SK-N-SH (cell line): ENCODE measurements around the gene RAB10. TPM values are rescaled to one million over a fixed set of nuclear protein-coding genes. Genes with fewer than 3 reads are reported as not detected.

ENCODE experiments used
- CTCF ChIA-PET: fragments of 300-600, 350-600 bp; formaldehyde crosslinking; extraction: SDS; loops from one replicate; lab custom pipeline; 2021; lab: Yijun Ruan, JAX
- POLR2A ChIA-PET: fragments of 350-600 bp; sonication (Branson Sonifier 250); formaldehyde crosslinking; extraction: SDS; loops from one replicate; lab custom pipeline; 2020; ENCODE audit warnings: antibody characterized with exemption, inconsistent platforms; lab: Yijun Ruan, JAX
- DNase-seq: peaks from one replicate; pipeline ENCODE4 v3.0.0; 2012
- H2AFZ ChIP-seq: fragments of 200-600 bp; sonication (generic); 2 replicates; pipeline ENCODE4 v1.8.1; 2016; ENCODE audit warnings: antibody characterized with exemption, mild to moderate bottlenecking, low read depth
- H3F3A ChIP-seq: fragments of 200-600 bp; sonication (generic); replicated peaks from 2 replicates; pipeline ENCODE3; 2016; ENCODE audit warnings: antibody characterized with exemption, mild to moderate bottlenecking; ENCODE audit not compliant: insufficient read depth
- H3K27ac ChIP-seq, 2 experiments: fragments of 200-500 bp in 1 of 2; fragments of 200-600 bp in 1 of 2; sonication (Bioruptor generic) in 1 of 2; sonication (generic), shearing (Covaris generic) in 1 of 2; 2 replicates each; pipeline versions ENCODE4 v1.5.1 to v1.6.1; 2014 to 2016; ENCODE audit warnings: low read depth in 2 of 2, inconsistent platforms in 1 of 2, low read length in 1 of 2, mild to moderate bottlenecking in 1 of 2, mixed read lengths in 1 of 2
- H3K27me3 ChIP-seq: fragments of 200-600 bp; sonication (generic), shearing (Covaris generic); 2 replicates; pipeline ENCODE4 v1.6.1; 2016; ENCODE audit warnings: mixed run types; ENCODE audit not compliant: insufficient read depth
- H3K36me3 ChIP-seq, 2 experiments: fragments of 200-500 bp in 1 of 2; fragments of 200-600 bp in 1 of 2; sonication (Bioruptor generic) in 1 of 2; sonication (generic) in 1 of 2; replicated peaks in 1 of 2; 2 replicates each; pipeline versions ENCODE3 to v1.5.1; 2014 to 2016; ENCODE audit warnings: low read length in 1 of 2, mild to moderate bottlenecking in 1 of 2; ENCODE audit not compliant: insufficient read depth in 2 of 2, control insufficient read depth in 1 of 2
- H3K4me1 ChIP-seq, 2 experiments: fragments of 200-500 bp in 1 of 2; fragments of 200-600 bp in 1 of 2; sonication (Bioruptor generic) in 1 of 2; sonication (generic), shearing (Covaris generic) in 1 of 2; 2 replicates each; pipeline versions ENCODE4 v1.5.1 to v1.6.1; 2014 to 2016; ENCODE audit warnings: low read depth in 1 of 2, low read length in 1 of 2, mixed run types in 1 of 2; ENCODE audit not compliant: insufficient read depth in 2 of 2, control insufficient read depth in 1 of 2
- H3K4me2 ChIP-seq: fragments of 200-600 bp; sonication (generic), shearing (Covaris generic); 2 replicates; pipeline ENCODE4 v1.6.1; 2017; ENCODE audit warnings: mixed run types
- H3K4me3 ChIP-seq, 2 experiments: fragments of 200-500 bp in 1 of 2; fragments of 200-600 bp in 1 of 2; sonication (Bioruptor generic) in 1 of 2; sonication (generic), shearing (Covaris generic) in 1 of 2; 2 replicates each; pipeline versions ENCODE4 v1.5.1 to v1.8.1; 2014 to 2016; ENCODE audit warnings: low read depth in 2 of 2, inconsistent platforms in 1 of 2, low read length in 1 of 2, mild to moderate bottlenecking in 1 of 2, mixed read lengths in 1 of 2, moderate library complexity in 1 of 2
- H3K79me2 ChIP-seq: fragments of 200-600 bp; sonication (generic); 2 replicates; pipeline ENCODE4 v1.8.1; 2017; ENCODE audit warnings: mild to moderate bottlenecking; ENCODE audit not compliant: insufficient read depth
- H3K9ac ChIP-seq: fragments of 200-600 bp; sonication (generic); 2 replicates; pipeline ENCODE4 v1.6.1; 2017; ENCODE audit warnings: mixed run types
- H3K9me2 ChIP-seq: fragments of 200-600 bp; sonication (generic); 2 replicates; pipeline ENCODE4 v1.6.1; 2017; ENCODE audit warnings: mixed run types
- H3K9me3 ChIP-seq: fragments of 200-600 bp; sonication (generic); 2 replicates; pipeline ENCODE4 v1.6.1; 2017; ENCODE audit warnings: mixed run types, mild to moderate bottlenecking, moderate library complexity
- H4K20me1 ChIP-seq: fragments of 200-600 bp; sonication (generic); 2 replicates; pipeline ENCODE4 v1.6.1; 2017; ENCODE audit warnings: mild to moderate bottlenecking, mixed run types; ENCODE audit not compliant: insufficient read depth
- CHD2 ChIP-seq: fragments of 150-350 bp; IDR thresholded peaks from 2 replicates; pipeline ENCODE4 v1.6.1; 2018; ENCODE audit warnings: low read length; ENCODE audit not compliant: partially characterized antibody
- CTCF ChIP-seq: fragments of 200-600 bp; sonication (generic); IDR thresholded peaks from 2 replicates; pipeline ENCODE4 v1.6.1; 2017; ENCODE audit warnings: antibody characterized with exemption, mild to moderate bottlenecking, moderate library complexity
- ELF1 ChIP-seq: IDR thresholded peaks from 2 replicates; pipeline ENCODE4 v1.4.0; 2012
- EP300 ChIP-seq, 2 experiments: IDR thresholded peaks; 2 replicates each; pipeline versions ENCODE4 v1.4.0 to v1.6.1; 2012; ENCODE audit warnings: borderline replicate concordance in 1 of 2, low read depth in 1 of 2, low read length in 1 of 2
- FOXM1 ChIP-seq: IDR thresholded peaks from 2 replicates; pipeline ENCODE4 v1.4.0; 2012; ENCODE audit warnings: low read depth, mild to moderate bottlenecking
- GATA2 ChIP-seq: sonication (generic); formaldehyde crosslinking; IDR thresholded peaks from 2 replicates; pipeline ENCODE4 v1.5.0; 2020; ENCODE audit warnings: mild to moderate bottlenecking, missing genetic modification reagents
- JUND ChIP-seq: IDR thresholded peaks from 2 replicates; pipeline ENCODE4 v1.4.0; 2012
- MAX ChIP-seq: IDR thresholded peaks from 2 replicates; pipeline ENCODE4 v1.4.0; 2012; ENCODE audit warnings: low read depth
- MEF2A ChIP-seq: IDR thresholded peaks from 2 replicates; pipeline ENCODE4 v1.4.0; 2012; ENCODE audit warnings: low read depth, borderline replicate concordance
- NFIC ChIP-seq: IDR thresholded peaks from 2 replicates; pipeline ENCODE4 v1.4.0; 2012; ENCODE audit warnings: borderline replicate concordance
- NRF1 ChIP-seq: IDR thresholded peaks from 2 replicates; pipeline ENCODE4 v1.6.1; 2012; ENCODE audit warnings: low read depth, mild to moderate bottlenecking, low read length
- PBX3 ChIP-seq: IDR thresholded peaks from 2 replicates; pipeline ENCODE4; 2012
- POLR2AphosphoS5 ChIP-seq: IDR thresholded peaks from 2 replicates; pipeline ENCODE4 v1.6.1; 2012; ENCODE audit warnings: low read depth, low read length
- RAD21 ChIP-seq: IDR thresholded peaks from 2 replicates; pipeline ENCODE4 v1.6.1; 2012; ENCODE audit warnings: mild to moderate bottlenecking, low read length
- RCOR1 ChIP-seq: fragments of 150-350 bp; IDR thresholded peaks from 2 replicates; pipeline ENCODE4 v1.6.1; 2017; ENCODE audit warnings: antibody characterized with exemption, low read length
- REST ChIP-seq: IDR thresholded peaks from 2 replicates; pipeline ENCODE4 v1.6.1; 2012; ENCODE audit warnings: mild to moderate bottlenecking, low read depth, low read length, moderate library complexity
- RXRA ChIP-seq: IDR thresholded peaks from 2 replicates; pipeline ENCODE4 v1.4.0; 2012; ENCODE audit warnings: low read depth, mild to moderate bottlenecking, borderline replicate concordance
- SIN3A ChIP-seq: IDR thresholded peaks from 2 replicates; pipeline ENCODE4 v1.6.1; 2012; ENCODE audit warnings: low read depth, mild to moderate bottlenecking, low read length, moderate library complexity, borderline replicate concordance
- TAF1 ChIP-seq: IDR thresholded peaks from 2 replicates; pipeline ENCODE4 v1.6.1; 2012; ENCODE audit warnings: low read depth, mild to moderate bottlenecking, low read length, moderate library complexity, borderline replicate concordance
- TCF12 ChIP-seq: IDR thresholded peaks from 2 replicates; pipeline ENCODE4 v1.4.0; 2012
- WGBS: methylation state at CpG from one replicate; pipeline ENCODE4 v1.1.6; 2017; ENCODE audit warnings: low lambda C conversion rate; 5-methylcytosine and 5-hydroxymethylcytosine counted together
- polyA plus RNA-seq, 3 experiments: library from polyadenylated mRNA; depleted of rRNA; stranded (reverse); fragments of >200 nt; gene quantifications; 2 replicates each; pipeline ENCODE4 v1.2.3, GENCODE V29; 2012

Gene RAB10
- polyA plus RNA-seq, 1 of the 3 experiments (the other 2 are of a cell fraction), result 47.5 TPM

- Histone ChIP-seq H3K9me2 (no peaks in the 10 kb centered on the region), H2AFZ (no peak overlapping the region), H3K79me2 (no peaks in the 10 kb centered on the region), H3K27me3 (no peaks in the 10 kb centered on the region), H3K27ac (no peak overlapping the region), H3F3A (no peaks in the 10 kb centered on the region), H3K4me3 (peak overlapping the region in 1 of 2 experiments; percentile 54; a peak in 2 of 4 replicates), H3K9me3 (no peaks in the 10 kb centered on the region), H3K36me3 (no peaks in the 10 kb centered on the region), H4K20me1 (no peaks in the 10 kb centered on the region), H3K4me1 (peaks cover 0 to 12% of the 10 kb centered on the region in 2 experiments; a peak in 1 of 4 replicates), H3K9ac (no peak overlapping the region), H3K4me2 (no peak overlapping the region)
- TF ChIP-seq JUND (no peak), REST (no peak), NRF1 (no peak), ELF1 (no peak), PBX3 (no peak), MAX (no peak), CHD2 (no peak), RXRA (no peak), EP300 (IDR thresholded peaks at IDR 0.05; ENCODE audit: borderline replicate concordance in 1 of 2, low read depth in 1 of 2, low read length in 1 of 2) (no peak), TCF12 (no peak), CTCF (no peak), FOXM1 (no peak), NFIC (no peak), POLR2AphosphoS5 (no peak), SIN3A (no peak), MEF2A (no peak), RCOR1 (no peak), GATA2 (CRISPR knock-in tag) (no peak), TAF1 (no peak), RAD21 (no peak)
- CTCF ChIA-PET, result interaction anchor here (0.8 to 1.2 kb wide), 2 partner anchors 86 to 223 kb away, joined by 3 to 4 read pairs; no protein-coding TSS in a partner anchor
- POLR2A ChIA-PET, result no interaction called here
- WGBS, result 39% methylated on average over 46 of the region's 46 CpGs
- DNase-seq, result peak; percentile 84
Measured at GRCh38 chr2:26173776-26174482, 140.0 kb downstream of the RAB10 start.
